Panc1 (cell line): ENCODE measurements around the gene CDH16.

ENCODE experiments used
- POLR2AphosphoS5 ChIP-seq: IDR thresholded peaks from 2 replicates; pipeline ENCODE4 v1.6.1; 2012; ENCODE audit warnings: mild to moderate bottlenecking, low read depth, low read length, moderate library complexity
- TCF7L2 ChIP-seq: IDR thresholded peaks from 2 replicates; pipeline ENCODE4 v1.6.1; 2011; ENCODE audit warnings: mild to moderate bottlenecking, low read depth, low read length, inconsistent platforms
- TF ChIP-seq, protein P1 (sequence below): fragments of 450-650 bp; IDR thresholded peaks from 2 replicates; pipeline ENCODE4 v1.5.1; 2017; ENCODE audit warnings: mild to moderate bottlenecking
- TF ChIP-seq, protein P2 (sequence below), 2 experiments: IDR thresholded peaks; 2 replicates each; pipeline ENCODE4 v1.6.1; 2011 to 2012; ENCODE audit warnings: low read depth in 2 of 2, control low read depth in 1 of 2, low read length in 1 of 2, mild to moderate bottlenecking in 1 of 2, moderate library complexity in 1 of 2; ENCODE audit not compliant: insufficient read depth in 1 of 2

DNA sequence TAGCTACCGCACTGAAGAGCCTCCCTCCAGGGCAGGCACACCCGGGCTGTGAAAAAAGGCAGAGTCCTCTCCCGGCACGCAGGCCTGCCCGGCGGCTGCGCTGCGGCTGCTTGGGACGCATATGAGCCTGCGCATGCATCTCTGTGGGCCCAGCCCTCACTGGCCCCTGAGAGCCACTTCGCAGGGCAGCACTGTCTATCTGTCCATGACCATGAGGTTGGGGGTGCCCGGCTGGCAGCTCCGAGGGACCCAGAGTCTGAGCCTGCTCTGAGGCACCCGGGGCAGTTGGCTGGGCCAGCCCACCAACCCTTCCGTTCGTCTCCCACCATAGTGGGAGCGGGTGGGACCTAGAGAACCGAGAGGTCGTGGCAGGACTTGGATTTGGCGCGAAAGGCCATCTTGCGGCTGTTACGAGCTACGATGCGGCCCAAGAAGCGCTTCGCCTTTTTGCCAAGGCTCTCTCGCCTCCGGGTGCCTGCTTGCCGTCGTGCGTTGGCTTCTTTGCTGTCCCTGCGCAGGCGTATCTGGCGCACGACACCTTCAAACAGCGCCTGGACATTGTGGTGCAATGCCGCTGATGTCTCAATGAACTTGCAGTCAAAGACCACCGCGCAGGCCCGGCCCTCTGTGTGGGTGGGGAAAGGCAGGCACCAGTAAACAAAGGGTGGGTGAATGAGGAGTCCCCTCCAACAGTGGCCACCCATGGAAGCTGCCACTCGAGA is 3.2 kb upstream of the CDH16 start:
- TF ChIP-seq, protein P1, sequence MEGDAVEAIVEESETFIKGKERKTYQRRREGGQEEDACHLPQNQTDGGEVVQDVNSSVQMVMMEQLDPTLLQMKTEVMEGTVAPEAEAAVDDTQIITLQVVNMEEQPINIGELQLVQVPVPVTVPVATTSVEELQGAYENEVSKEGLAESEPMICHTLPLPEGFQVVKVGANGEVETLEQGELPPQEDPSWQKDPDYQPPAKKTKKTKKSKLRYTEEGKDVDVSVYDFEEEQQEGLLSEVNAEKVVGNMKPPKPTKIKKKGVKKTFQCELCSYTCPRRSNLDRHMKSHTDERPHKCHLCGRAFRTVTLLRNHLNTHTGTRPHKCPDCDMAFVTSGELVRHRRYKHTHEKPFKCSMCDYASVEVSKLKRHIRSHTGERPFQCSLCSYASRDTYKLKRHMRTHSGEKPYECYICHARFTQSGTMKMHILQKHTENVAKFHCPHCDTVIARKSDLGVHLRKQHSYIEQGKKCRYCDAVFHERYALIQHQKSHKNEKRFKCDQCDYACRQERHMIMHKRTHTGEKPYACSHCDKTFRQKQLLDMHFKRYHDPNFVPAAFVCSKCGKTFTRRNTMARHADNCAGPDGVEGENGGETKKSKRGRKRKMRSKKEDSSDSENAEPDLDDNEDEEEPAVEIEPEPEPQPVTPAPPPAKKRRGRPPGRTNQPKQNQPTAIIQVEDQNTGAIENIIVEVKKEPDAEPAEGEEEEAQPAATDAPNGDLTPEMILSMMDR = no peak
- TF ChIP-seq, protein P2, sequence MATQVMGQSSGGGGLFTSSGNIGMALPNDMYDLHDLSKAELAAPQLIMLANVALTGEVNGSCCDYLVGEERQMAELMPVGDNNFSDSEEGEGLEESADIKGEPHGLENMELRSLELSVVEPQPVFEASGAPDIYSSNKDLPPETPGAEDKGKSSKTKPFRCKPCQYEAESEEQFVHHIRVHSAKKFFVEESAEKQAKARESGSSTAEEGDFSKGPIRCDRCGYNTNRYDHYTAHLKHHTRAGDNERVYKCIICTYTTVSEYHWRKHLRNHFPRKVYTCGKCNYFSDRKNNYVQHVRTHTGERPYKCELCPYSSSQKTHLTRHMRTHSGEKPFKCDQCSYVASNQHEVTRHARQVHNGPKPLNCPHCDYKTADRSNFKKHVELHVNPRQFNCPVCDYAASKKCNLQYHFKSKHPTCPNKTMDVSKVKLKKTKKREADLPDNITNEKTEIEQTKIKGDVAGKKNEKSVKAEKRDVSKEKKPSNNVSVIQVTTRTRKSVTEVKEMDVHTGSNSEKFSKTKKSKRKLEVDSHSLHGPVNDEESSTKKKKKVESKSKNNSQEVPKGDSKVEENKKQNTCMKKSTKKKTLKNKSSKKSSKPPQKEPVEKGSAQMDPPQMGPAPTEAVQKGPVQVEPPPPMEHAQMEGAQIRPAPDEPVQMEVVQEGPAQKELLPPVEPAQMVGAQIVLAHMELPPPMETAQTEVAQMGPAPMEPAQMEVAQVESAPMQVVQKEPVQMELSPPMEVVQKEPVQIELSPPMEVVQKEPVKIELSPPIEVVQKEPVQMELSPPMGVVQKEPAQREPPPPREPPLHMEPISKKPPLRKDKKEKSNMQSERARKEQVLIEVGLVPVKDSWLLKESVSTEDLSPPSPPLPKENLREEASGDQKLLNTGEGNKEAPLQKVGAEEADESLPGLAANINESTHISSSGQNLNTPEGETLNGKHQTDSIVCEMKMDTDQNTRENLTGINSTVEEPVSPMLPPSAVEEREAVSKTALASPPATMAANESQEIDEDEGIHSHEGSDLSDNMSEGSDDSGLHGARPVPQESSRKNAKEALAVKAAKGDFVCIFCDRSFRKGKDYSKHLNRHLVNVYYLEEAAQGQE (IDR thresholded peaks at IDR 0.05; ENCODE audit: insufficient read depth in 1 of 2, low read depth in 2 of 2, low read length in 1 of 2) = no peak
- TF ChIP-seq POLR2AphosphoS5 = no peak
- TF ChIP-seq TCF7L2 = no peak
